Stomach smooth muscle (tissue), 2 donors: ENCODE measurements around the gene HERC2.

Experiments used
- H3K27ac ChIP-seq: one replicate; pipeline ENCODE4 v1.7.0; 2013; ENCODE audit warnings: mild to moderate bottlenecking, low read length, inconsistent platforms
- H3K27me3 ChIP-seq, 2 donors: one replicate each; pipeline ENCODE4 v1.7.0; 2013; ENCODE audit warnings: low read length in 2 of 2; ENCODE audit not compliant: insufficient read depth in 2 of 2, control insufficient read depth in 1 of 2
- H3K36me3 ChIP-seq, 2 donors: one replicate each; pipeline ENCODE4 v1.7.0; 2013; ENCODE audit warnings: low read length in 2 of 2; ENCODE audit not compliant: control insufficient read depth in 2 of 2, insufficient read depth in 2 of 2
- H3K4me1 ChIP-seq: one replicate; pipeline ENCODE4 v1.7.0; 2013; ENCODE audit warnings: low read length; ENCODE audit not compliant: control insufficient read depth, insufficient read depth
- H3K4me3 ChIP-seq, 2 donors: one replicate each; pipeline ENCODE4 v1.7.0; 2013; ENCODE audit warnings: low read length in 2 of 2
- H3K9ac ChIP-seq, 2 donors: one replicate each; pipeline ENCODE4 v1.7.0; 2013; ENCODE audit warnings: low read length in 2 of 2, mild to moderate bottlenecking in 1 of 2
- H3K9me3 ChIP-seq, 2 donors: one replicate each; pipeline ENCODE4 v1.7.0; 2013; ENCODE audit warnings: low read length in 2 of 2; ENCODE audit not compliant: control insufficient read depth in 2 of 2
- donor health status: healthy.
- donor health status: Pancreatic carcinoma.

Gene HERC2

GRCh38 chr15:28094732-28095521 is 227.1 kb downstream of the HERC2 start:
- Histone ChIP-seq H3K27me3 (peaks cover 43 to 69% of the 10 kb centered on the region in 2 donors), H3K36me3 (no peaks in the 10 kb centered on the region), H3K4me1 (peaks cover 30% of the 10 kb centered on the region), H3K9ac (no peak overlapping the region), H3K4me3 (peak overlapping the region in 1 of 2 donors; percentile 74), H3K9me3 (peaks cover under 1 to 5% of the 10 kb centered on the region in 2 donors), H3K27ac (no peak overlapping the region)

- Histone ChIP-seq H3K9me3 (peaks cover 4 to 5% of the 10 kb centered on the region in 2 donors), H3K36me3 (no peaks in the 10 kb centered on the region), H3K4me3 (no peak overlapping the region), H3K27ac (no peak overlapping the region), H3K9ac (no peak overlapping the region), H3K27me3 (peaks cover 37 to 60% of the 10 kb centered on the region in 2 donors), H3K4me1 (peaks cover 28% of the 10 kb centered on the region)
Observed at GRCh38 chr15:28093752-28094535, 228.0 kb downstream of the HERC2 start.

DNA sequence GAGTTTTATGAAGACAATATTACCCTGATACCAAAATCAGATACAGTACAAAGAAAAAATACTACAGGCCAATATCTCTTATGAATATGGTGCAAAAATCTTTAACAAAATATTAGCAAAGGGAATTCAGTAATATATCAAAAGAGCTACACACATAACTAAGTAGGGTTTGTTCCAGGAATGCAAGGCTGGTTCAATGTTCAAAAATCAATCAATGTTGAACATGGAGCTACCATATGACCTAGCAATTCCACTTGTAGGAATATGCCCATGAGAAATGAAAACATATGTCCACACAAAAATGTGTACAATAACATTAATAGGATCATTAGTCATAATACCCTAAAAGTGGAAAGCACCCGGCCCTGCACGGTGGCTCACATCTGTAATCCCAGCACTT is 230.7 kb downstream of the HERC2 start:
- Histone ChIP-seq H3K36me3 (no peaks in the 10 kb centered on the region), H3K27me3 (peaks cover 16 to 34% of the 10 kb centered on the region in 2 donors), H3K4me3 (no peak overlapping the region), H3K4me1 (peaks cover 17% of the 10 kb centered on the region), H3K27ac (no peak overlapping the region), H3K9me3 (peaks cover 4 to 5% of the 10 kb centered on the region in 2 donors), H3K9ac (no peak overlapping the region)

GRCh38 chr15:28086175-28086703 is 235.7 kb downstream of the HERC2 start:
- H3K9ac ChIP-seq, result no peak overlapping the region
- no peak overlapping the region for H3K4me3 ChIP-seq
- H3K9me3 ChIP-seq, result peaks cover 4 to 8% of the 10 kb centered on the region in 2 donors
- H3K27me3 ChIP-seq, result peaks cover 0 to 4% of the 10 kb centered on the region in 2 donors
- H3K27ac ChIP-seq, result no peak overlapping the region
- H3K36me3 ChIP-seq, result no peaks in the 10 kb centered on the region
- no peaks in the 10 kb centered on the region for H3K4me1 ChIP-seq

- Histone ChIP-seq H3K9me3 (peaks cover 4 to 7% of the 10 kb centered on the region in 2 donors), H3K4me3 (no peak overlapping the region), H3K36me3 (no peaks in the 10 kb centered on the region), H3K27me3 (peaks cover 0 to 4% of the 10 kb centered on the region in 2 donors), H3K4me1 (no peaks in the 10 kb centered on the region), H3K9ac (no peak overlapping the region), H3K27ac (no peak overlapping the region)
Observed at GRCh38 chr15:28085489-28086174, 236.3 kb downstream of the HERC2 start.

- no peak overlapping the region for H3K9ac ChIP-seq
- no peaks in the 10 kb centered on the region for H3K36me3 ChIP-seq
- peaks cover under 1 to 7% of the 10 kb centered on the region in 2 donors for H3K9me3 ChIP-seq
- no peaks in the 10 kb centered on the region for H3K4me1 ChIP-seq
- no peak overlapping the region for H3K4me3 ChIP-seq
- peaks cover 0 to 4% of the 10 kb centered on the region in 2 donors for H3K27me3 ChIP-seq
- no peak overlapping the region for H3K27ac ChIP-seq
Observed at GRCh38 chr15:28084547-28084946, 237.4 kb downstream of the HERC2 start.

DNA sequence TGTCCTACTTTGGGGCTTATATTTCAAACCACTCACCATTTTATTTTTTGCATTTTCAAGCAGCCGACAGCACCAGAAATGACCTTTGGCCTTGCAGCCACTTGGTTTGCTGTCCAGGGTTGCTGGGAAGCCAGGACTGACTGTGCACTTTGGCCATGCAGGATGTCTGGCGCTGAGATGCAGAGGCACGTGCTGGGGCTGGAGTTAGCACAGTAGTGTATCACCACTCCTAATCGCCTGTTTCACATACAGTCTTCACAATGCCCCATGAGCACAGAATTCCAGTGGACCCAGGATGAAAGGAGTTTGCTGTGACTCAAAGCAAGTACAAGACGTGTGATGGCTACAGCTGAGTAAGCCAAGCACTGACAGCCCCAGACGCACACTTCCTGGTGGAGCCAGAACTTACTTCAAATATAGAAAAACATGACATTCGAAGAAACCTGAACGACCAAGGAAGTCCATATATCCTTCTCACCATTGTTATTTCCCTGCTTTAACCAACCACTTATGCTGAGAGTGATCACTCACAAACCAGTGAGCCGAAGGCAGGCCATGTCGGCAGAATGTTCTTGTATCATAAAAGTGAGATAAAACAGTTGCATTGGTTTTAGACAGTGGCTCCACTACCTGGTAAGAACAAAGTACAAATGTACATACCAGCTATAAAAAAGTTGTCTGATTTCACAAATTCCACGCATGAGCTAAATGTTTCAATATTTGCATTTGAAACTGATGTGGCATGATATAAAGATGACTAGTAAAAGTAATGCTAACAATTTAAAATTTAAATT is 238.9 kb downstream of the HERC2 start:
- Histone ChIP-seq H3K4me1 (no peaks in the 10 kb centered on the region), H3K36me3 (no peaks in the 10 kb centered on the region), H3K9me3 (peaks cover 0 to 9% of the 10 kb centered on the region in 2 donors), H3K9ac (no peak overlapping the region), H3K4me3 (no peak overlapping the region), H3K27ac (no peak overlapping the region), H3K27me3 (peaks cover 2 to 4% of the 10 kb centered on the region in 2 donors)

- H3K9ac ChIP-seq, result no peak overlapping the region
- no peaks in the 10 kb centered on the region for H3K36me3 ChIP-seq
- H3K4me1 ChIP-seq, result no peaks in the 10 kb centered on the region
- H3K27me3 ChIP-seq, result peaks cover 2 to 4% of the 10 kb centered on the region in 2 donors
- H3K9me3 ChIP-seq, result peaks cover 0 to 9% of the 10 kb centered on the region in 2 donors
- H3K27ac ChIP-seq, result no peak overlapping the region
- H3K4me3 ChIP-seq, result no peak overlapping the region
Observed at GRCh38 chr15:28081594-28081993, 240.4 kb downstream of the HERC2 start.

DNA sequence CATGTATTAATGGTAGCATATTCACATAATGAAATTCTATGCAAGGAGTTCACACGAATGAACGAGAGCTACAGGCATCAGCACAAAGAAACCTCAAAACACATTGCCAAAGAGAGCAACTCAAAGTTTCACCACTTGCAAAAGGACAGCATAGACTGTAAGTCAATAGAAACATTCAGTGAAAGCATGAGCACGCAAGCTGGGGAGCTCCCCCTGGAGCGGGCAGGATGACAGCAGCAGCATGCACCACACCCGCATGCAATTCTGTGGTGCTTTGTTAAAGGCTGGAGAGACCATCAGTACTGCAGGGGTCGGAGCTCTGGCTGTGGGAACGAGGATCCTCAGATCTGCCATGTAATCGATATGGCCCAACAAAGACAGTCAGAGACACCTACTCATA is 241.6 kb downstream of the HERC2 start:
- Histone ChIP-seq H3K9me3 (peaks cover 0 to 9% of the 10 kb centered on the region in 2 donors), H3K27ac (no peak overlapping the region), H3K27me3 (peaks cover 2 to 4% of the 10 kb centered on the region in 2 donors), H3K9ac (no peak overlapping the region), H3K4me1 (no peaks in the 10 kb centered on the region), H3K4me3 (no peak overlapping the region), H3K36me3 (no peaks in the 10 kb centered on the region)
